PFSK-1 (cell line): Measurements from ENCODE around the gene TRAF6.

Source experiments
- FOXP2 ChIP-seq: optimal IDR thresholded peaks from 2 replicates; pipeline ENCODE3; 2011; ENCODE audit warnings: borderline replicate concordance, control low read depth, inconsistent platforms; ENCODE audit not compliant: insufficient read depth; ENCODE audit errors: extremely low read length, extremely low read depth
- POLR2AphosphoS5 ChIP-seq: IDR thresholded peaks from 2 replicates; pipeline ENCODE4 v1.6.1; 2012; ENCODE audit warnings: low read depth, mild to moderate bottlenecking, control low read depth, low read length, moderate library complexity
- SIN3A ChIP-seq: IDR thresholded peaks from 2 replicates; pipeline ENCODE4 v1.6.1; 2012; ENCODE audit warnings: mild to moderate bottlenecking, low read length, moderate library complexity, borderline replicate concordance; ENCODE audit not compliant: insufficient read depth
- TAF1 ChIP-seq: IDR thresholded peaks from 2 replicates; pipeline ENCODE4 v1.6.1; 2012; ENCODE audit warnings: low read length, control low read depth, borderline replicate concordance; ENCODE audit not compliant: insufficient read depth

DNA sequence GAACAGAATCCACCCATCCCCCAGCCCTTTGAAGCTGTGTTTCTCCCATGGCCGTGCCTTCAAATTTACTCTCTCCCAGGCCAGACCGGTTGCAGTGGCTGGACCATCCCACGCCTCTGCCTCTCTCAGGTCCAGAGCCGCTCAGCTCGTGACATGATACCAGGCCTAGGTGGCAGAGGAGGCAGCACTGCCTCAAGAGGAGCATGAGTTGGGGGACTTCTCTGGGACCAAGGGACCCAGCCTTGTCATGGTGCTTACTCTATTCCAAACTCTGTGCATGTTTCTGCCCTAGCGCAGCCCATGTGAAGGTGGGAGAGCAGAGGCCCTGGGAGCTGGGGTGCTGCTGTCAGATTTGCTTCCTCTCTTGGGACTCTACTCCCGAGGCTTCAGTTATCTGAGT lies 51.0 kb downstream of the TRAF6 start:
- no peak for TF ChIP-seq TAF1
- TF ChIP-seq FOXP2, result no peak
- TF ChIP-seq SIN3A, result no peak
- no peak for TF ChIP-seq POLR2AphosphoS5
